Fibroblast of pulmonary artery (primary cell): ENCODE measurements around the gene RHOF.

Experiments used
- DNase-seq: peaks from one replicate; pipeline ENCODE4 v3.0.0-alpha.2; 2010; ENCODE audit warnings: low read depth
- H3K4me3 ChIP-seq: replicated peaks from 2 replicates; pipeline ENCODE4 v1.5.1; 2011; ENCODE audit warnings: low read depth, mild to moderate bottlenecking, control low read depth, low read length, moderate library complexity
- TF ChIP-seq, protein P1 (sequence below): IDR thresholded peaks from 2 replicates; pipeline ENCODE4 v1.5.1; 2011; ENCODE audit warnings: mild to moderate bottlenecking, control low read depth, low read length, inconsistent platforms; ENCODE audit errors: missing control alignments

The RHOF gene

DNA sequence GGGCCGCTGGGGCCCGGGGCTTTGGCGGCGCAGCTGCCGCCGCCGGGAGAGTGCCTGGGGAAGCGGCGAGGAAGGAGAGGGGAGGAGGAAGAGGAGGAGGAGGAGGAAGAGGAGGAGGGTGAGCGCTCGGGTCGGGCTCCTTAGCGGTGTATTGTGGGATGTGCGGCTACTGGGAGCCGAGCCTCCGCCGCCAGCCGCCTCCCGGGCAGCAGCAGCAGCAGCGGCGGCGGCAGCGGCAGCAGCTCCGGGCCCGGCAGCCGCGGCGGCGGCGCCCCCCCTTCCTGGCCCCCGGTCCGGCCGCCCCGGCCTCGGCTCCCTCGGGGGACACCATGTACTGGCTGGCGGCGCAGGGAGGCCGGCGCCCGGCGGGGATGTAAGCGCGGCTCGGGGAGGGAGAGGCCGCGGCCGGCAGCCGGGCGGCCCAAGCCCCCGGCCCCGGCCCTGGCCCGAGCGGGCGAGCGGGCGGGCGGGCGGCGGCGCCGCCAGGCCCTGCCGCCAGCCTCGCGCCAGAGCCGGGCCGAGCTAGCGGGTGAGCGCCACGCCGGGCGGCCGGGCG is 10.5 kb upstream of the RHOF start, which contains the start of gene SETD1B:
SETD1B (plus strand) TSS at position 149 of the 556 bp plus-strand sequence. CDS start 729 bp downstream, outside the sequence.
- TF ChIP-seq, protein P1, sequence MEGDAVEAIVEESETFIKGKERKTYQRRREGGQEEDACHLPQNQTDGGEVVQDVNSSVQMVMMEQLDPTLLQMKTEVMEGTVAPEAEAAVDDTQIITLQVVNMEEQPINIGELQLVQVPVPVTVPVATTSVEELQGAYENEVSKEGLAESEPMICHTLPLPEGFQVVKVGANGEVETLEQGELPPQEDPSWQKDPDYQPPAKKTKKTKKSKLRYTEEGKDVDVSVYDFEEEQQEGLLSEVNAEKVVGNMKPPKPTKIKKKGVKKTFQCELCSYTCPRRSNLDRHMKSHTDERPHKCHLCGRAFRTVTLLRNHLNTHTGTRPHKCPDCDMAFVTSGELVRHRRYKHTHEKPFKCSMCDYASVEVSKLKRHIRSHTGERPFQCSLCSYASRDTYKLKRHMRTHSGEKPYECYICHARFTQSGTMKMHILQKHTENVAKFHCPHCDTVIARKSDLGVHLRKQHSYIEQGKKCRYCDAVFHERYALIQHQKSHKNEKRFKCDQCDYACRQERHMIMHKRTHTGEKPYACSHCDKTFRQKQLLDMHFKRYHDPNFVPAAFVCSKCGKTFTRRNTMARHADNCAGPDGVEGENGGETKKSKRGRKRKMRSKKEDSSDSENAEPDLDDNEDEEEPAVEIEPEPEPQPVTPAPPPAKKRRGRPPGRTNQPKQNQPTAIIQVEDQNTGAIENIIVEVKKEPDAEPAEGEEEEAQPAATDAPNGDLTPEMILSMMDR = no peak
- H3K4me3 ChIP-seq = peak within 1 kb of the TSS; percentile 78
- peak; percentile 64 for DNase-seq

DNA sequence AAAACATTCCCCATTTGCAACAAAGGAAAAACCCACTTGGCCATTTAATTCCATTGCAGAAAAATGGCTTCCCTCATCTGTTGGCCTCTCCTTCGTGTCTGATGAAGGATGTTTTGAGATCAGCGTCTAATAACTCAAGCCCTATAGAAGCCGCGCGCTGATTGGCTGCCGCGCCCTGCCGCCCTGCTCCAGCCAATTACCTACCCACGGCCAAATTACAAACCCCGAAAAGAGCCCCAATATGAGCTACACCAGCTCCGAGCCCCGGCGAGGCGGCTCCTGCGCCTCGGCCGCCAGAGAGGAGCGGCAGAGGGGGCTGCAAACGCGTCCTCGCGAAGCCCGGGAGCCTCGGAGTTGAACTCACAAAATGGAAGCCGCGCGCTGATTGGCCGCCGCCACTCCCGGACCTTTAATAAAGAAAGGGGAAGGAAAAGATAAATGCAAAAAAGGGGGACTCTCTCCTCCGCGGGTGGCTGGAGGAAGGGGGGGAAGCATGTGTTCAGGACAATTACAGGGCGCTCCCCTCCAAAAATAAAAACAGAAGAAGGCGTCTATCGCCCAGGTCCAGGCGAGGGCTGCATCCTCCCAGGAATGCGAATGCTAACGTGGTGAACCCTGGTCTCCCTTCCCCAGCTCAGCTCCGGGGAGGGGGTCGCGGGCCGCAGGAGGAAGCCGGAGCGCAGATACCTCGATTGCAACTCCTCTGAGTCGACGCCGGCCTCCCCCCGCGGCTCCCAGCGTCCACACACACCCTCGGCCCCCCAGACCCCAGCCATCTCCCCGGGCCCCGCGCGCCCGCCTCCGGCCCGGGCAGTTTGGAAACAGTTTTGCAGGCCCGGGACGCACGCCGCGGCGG is 9.6 kb upstream of the RHOF start:
- H3K4me3 ChIP-seq = peak overlapping the region; percentile 78
- TF ChIP-seq, protein P1 = no peak
- DNase-seq = peak; percentile 97

DNA sequence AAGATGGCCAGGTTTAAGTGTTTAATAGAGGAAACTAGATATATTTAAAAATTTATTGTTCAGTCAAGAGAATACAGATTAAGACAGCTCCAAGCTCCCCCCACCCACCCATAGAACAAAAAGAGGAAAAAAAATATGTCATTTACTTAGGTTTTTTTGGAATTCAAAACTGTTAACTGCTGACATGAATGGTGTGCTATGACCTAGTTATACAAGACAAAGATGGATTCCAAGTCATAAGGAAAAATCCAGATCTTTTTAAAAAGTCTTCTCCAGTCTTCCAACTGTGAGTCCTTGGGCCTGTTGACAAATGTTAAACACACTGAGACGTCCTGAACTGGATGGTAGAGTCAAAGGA is 9.0 kb upstream of the RHOF start:
- TF ChIP-seq, protein P1 = no peak
- peak overlapping the region; percentile 78 for H3K4me3 ChIP-seq

DNA sequence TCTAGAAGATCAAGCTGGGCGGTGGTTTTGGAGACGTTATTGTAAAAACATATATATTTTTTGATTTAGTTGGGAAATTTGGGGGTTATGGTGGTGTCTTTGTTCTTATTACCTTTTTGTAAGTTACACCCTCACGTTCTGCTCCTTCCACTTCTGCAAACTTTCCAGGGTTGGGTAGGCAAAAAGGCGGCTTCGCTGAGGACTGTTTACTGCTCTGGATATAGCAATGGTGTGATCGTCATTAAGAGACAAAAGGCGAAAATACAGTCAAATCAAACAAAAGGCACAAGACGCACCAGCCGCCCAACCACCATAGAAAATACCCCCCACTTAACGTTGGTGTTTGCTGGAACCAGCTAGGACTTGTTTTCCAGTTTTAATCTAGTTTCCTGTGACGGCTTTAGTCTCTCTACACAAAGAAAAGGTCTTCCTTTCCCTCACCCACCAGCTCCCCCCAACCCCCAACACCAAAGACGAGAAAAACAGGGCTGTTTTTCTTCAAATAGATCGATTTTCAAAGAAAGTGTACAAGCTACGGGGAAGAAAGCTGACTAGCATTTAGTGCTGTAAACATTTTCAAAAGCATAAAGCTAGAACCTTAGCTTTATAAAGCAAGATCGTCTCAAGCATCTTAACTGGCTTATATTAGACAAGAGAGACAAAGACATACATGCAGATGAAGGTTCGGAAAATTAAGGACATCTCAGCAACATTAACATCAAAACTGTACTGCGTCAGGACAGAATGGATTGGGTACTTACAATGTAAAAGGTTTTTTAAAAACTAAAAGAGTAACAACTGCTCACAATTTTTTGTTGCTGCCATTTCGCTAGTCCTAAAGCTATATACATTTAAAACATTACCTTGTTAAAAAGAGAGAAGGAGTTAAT is 8.4 kb upstream of the RHOF start:
- peak overlapping the region; percentile 78 for H3K4me3 ChIP-seq
- DNase-seq = peak; percentile 77

More for the DNA sequence above, 9.0 kb upstream of the RHOF start:
- DNase-seq = no peak

DNA sequence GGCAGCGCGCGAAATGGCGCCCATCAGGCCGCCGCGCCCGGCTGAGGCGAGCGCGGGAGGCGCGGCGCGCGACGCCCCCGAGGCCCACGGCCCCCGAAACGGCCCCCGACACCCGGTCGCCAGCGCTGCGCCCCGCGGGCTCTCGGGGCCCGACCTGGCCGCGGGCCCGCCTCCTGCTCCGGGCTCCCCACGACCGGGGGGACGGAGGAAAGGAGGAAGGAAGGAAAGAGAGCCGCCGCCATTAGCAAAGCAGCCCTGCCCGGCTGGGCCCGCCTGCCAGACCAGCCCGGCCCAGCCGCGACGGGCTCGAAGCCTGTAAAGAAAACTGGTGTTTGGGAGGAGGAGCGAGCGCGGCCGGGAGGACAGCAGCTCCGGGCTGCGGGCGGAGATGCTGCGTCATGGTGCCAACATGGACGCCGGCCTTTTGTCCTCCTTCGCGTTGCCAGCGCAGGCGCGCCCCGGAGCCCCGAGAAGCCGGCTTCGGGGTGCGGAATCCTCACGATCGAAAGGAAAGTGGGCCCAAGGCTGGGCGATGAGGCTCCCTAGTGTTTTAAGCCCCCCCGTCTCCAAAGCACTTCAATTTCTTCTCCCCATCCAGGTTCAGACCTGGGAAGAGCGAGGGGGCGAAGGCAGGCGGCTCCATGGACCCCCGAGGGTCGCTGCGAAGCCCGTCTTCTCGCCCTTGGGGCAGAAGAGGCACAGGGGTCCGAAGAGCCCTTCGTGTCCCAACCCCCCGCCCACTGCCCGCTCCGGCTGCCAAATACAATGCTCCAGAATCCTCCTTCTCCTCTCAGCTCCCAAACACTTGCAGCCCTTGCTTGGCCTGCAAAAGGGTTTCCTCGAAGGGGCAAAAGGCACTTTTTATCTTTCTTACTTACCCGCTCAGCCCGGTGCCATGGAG is 7.5 kb upstream of the RHOF start:
- TF ChIP-seq, protein P1 = no peak
- DNase-seq = peak; percentile 85
- H3K4me3 ChIP-seq = peak overlapping the region; percentile 78

More for the DNA sequence above, 8.4 kb upstream of the RHOF start:
- TF ChIP-seq, protein P1 = no peak
